HEK293T (cell line): ENCODE results near the gene PHLPP1.
"Not testable (repeated sequence)": the region's sequence is repeated elsewhere in the genome, so short reads cannot be mapped to it uniquely, and the experiment has no call there.

ENCODE experiments used
- CTCF ChIA-PET: fragments of 350-600 bp; formaldehyde crosslinking; extraction: SDS; loops from one replicate; lab custom pipeline; 2021; ENCODE audit warnings: antibody characterized with exemption, inconsistent platforms; lab: Yijun Ruan, JAX
- POLR2A ChIA-PET: fragments of 350-600 bp; formaldehyde crosslinking; extraction: SDS; loops from one replicate; lab custom pipeline; 2020; ENCODE audit warnings: antibody characterized with exemption, inconsistent platforms; lab: Yijun Ruan, JAX
- DNase-seq: peaks from one replicate; pipeline ENCODE4 v3.0.0; 2012; ENCODE audit warnings: mixed read lengths; ENCODE audit errors: extremely low spot score
- ARNT ChIP-seq: fragments of 450-650 bp; IDR thresholded peaks from 2 replicates; pipeline ENCODE4 v1.6.1; 2017; ENCODE audit warnings: mild to moderate bottlenecking
- BHLHE40 ChIP-seq: fragments of 450-650 bp; IDR thresholded peaks from 2 replicates; pipeline ENCODE4 v1.6.1; 2016; ENCODE audit warnings: mild to moderate bottlenecking, moderate library complexity, borderline replicate concordance
- CTBP1 ChIP-seq: fragments of 450-650 bp; IDR thresholded peaks from 2 replicates; pipeline ENCODE4 v1.6.1; 2016; ENCODE audit warnings: borderline replicate concordance
- ELF4 ChIP-seq: fragments of 450-650 bp; IDR thresholded peaks from 2 replicates; pipeline ENCODE4 v1.6.1; 2017; ENCODE audit warnings: antibody characterized with exemption
- FOXA1 ChIP-seq: fragments of 450-650 bp; IDR thresholded peaks from 2 replicates; pipeline ENCODE4 v1.6.1; 2016; ENCODE audit warnings: mild to moderate bottlenecking
- FOXK2 ChIP-seq: fragments of 450-650 bp; IDR thresholded peaks from 2 replicates; pipeline ENCODE4 v1.6.1; 2016; ENCODE audit warnings: mild to moderate bottlenecking
- FOXM1 ChIP-seq: fragments of 450-650 bp; IDR thresholded peaks from 2 replicates; pipeline ENCODE4 v1.6.1; 2017; ENCODE audit warnings: mild to moderate bottlenecking, borderline replicate concordance
- HDGF ChIP-seq: fragments of 450-650 bp; IDR thresholded peaks from 2 replicates; pipeline ENCODE4 v1.6.1; 2017; ENCODE audit warnings: antibody characterized with exemption, borderline replicate concordance
- L3MBTL2 ChIP-seq: fragments of 450-650 bp; conservative IDR thresholded peaks from 2 replicates; pipeline ENCODE4 v1.6.1; 2016; ENCODE audit warnings: mild to moderate bottlenecking
- LEF1 ChIP-seq: fragments of 450-650 bp; IDR thresholded peaks from 2 replicates; pipeline ENCODE4 v1.6.1; 2017; ENCODE audit warnings: mild to moderate bottlenecking, borderline replicate concordance
- NFRKB ChIP-seq: fragments of 450-650 bp; IDR thresholded peaks from 2 replicates; pipeline ENCODE4 v1.6.1; 2016; ENCODE audit warnings: mild to moderate bottlenecking, moderate library complexity
- PKNOX1 ChIP-seq: fragments of 450-650 bp; IDR thresholded peaks from 2 replicates; pipeline ENCODE4 v1.6.1; 2016
- SP1 ChIP-seq: fragments of 450-650 bp; IDR thresholded peaks from 2 replicates; pipeline ENCODE4 v1.6.1; 2017
- SUZ12 ChIP-seq: fragments of 450-650 bp; IDR thresholded peaks from 2 replicates; pipeline ENCODE4 v1.6.1; 2016; ENCODE audit warnings: mild to moderate bottlenecking
- TARDBP ChIP-seq: fragments of 450-650 bp; IDR thresholded peaks from 2 replicates; pipeline ENCODE4 v1.6.1; 2016
- ZNF384 ChIP-seq: fragments of 450-650 bp; IDR thresholded peaks from 2 replicates; pipeline ENCODE4 v1.6.1; 2016

Gene PHLPP1

GRCh38 chr18:62807396-62807795 is 92.1 kb downstream of the PHLPP1 start:
- DNase-seq, result no peak
- ChIA-PET CTCF (no interaction called here), POLR2A (no interaction called here)
- TF ChIP-seq ARNT, result no peak
- TF ChIP-seq LEF1, result no peak
- no peak for TF ChIP-seq SP1
- no peak for TF ChIP-seq ELF4
- TF ChIP-seq PKNOX1, result no peak
- TF ChIP-seq L3MBTL2, result no peak

DNA sequence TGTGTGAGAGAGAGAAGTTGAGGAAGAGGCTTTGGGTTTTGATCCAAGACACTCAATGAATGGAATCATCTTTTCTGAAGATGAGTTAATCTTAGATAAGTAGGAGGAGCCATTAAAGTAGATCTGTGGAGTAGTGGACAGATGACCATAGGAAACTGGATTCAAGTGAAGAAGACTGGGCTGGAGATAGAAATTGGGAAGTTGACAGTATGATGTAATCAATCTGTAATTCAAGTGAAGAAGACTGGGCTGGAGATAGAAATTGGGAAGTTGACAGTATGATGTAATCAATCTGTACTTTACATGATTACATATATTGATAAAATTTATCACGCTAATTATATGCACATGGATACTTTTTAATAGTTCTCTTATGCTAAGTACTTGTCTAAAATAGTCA is 92.8 kb downstream of the PHLPP1 start:
- TF ChIP-seq FOXM1 (no peak), L3MBTL2 (no peak), PKNOX1 (no peak), SUZ12 (no peak), SP1 (no peak), ARNT (no peak), BHLHE40 (no peak), ELF4 (no peak), HDGF (no peak), TARDBP (no peak), FOXK2 (no peak), CTBP1 (no peak), ZNF384 (no peak), FOXA1 (no peak), NFRKB (no peak)
- no peak for DNase-seq
- ChIA-PET CTCF (no interaction called here), POLR2A (no interaction called here)

- CTCF ChIA-PET, POLR2A ChIA-PET, DNase-seq: not testable (repeated sequence)
These were observed 94.1 kb downstream of the PHLPP1 start for GRCh38 chr18:62809445-62809844.

DNA sequence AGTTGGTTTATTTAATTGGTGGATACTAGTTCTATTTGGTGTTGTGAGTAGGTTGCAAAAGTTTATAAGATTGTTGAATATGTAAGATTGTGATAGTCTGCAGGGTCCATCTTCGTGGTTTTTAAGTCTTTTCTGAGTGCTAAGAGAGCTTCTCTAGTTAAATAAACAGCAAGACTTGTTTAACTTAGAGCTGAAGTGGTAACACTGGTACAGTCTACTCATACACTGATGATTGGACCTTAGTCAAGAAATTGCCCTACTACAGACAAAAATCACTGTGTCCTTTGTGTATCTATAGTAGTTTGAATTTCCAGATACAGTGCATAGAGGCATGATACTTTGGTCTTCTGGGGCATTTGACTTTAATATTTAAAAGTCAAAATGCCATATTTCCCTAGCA is 94.6 kb downstream of the PHLPP1 start:
- ChIA-PET POLR2A (no interaction called here), CTCF (no interaction called here)
- DNase-seq, result no peak
- no peak for TF ChIP-seq L3MBTL2
- no peak for TF ChIP-seq LEF1

GRCh38 chr18:62810682-62811081 is 95.3 kb downstream of the PHLPP1 start:
- TF ChIP-seq SUZ12 (no peak), CTBP1 (no peak), FOXK2 (no peak), SP1 (no peak), PKNOX1 (no peak), FOXA1 (no peak), ARNT (no peak)
- ChIA-PET CTCF (no interaction called here), POLR2A (no interaction called here)
- DNase-seq, result no peak

GRCh38 chr18:62811674-62812073 is 96.3 kb downstream of the PHLPP1 start:
- DNase-seq, result no peak
- CTCF ChIA-PET, result no interaction called here
- TF ChIP-seq FOXM1 (no peak), FOXK2 (no peak), SUZ12 (no peak), NFRKB (no peak), PKNOX1 (no peak), ELF4 (no peak), CTBP1 (no peak), BHLHE40 (no peak), ZNF384 (no peak)
- POLR2A ChIA-PET, result no interaction called here

- DNase-seq, result no peak
- TF ChIP-seq BHLHE40 (no peak), FOXM1 (no peak), SUZ12 (no peak), NFRKB (no peak), HDGF (no peak), ELF4 (no peak), FOXK2 (no peak), PKNOX1 (no peak), ZNF384 (no peak)
- POLR2A ChIA-PET, result no interaction called here
- CTCF ChIA-PET, result interaction anchor here (0.6 kb wide), 1 partner anchor 18 kb away, joined by 4 read pairs; no protein-coding TSS in a partner anchor
These were observed 96.9 kb downstream of the PHLPP1 start for GRCh38 chr18:62812242-62812641.
